Trophoblast cell (in vitro differentiated cells and primary cell): ENCODE measurements around the gene CYS1.
"Not testable (repeated sequence)": the region's sequence is repeated elsewhere in the genome, so short reads cannot be mapped to it uniquely, and the experiment has no call there.

ENCODE experiments used
- DNase-seq, 2 donors: peaks; one replicate each; pipeline ENCODE4 v3.0.0-alpha.2; 2016
- H2AFZ ChIP-seq: 2 replicates; pipeline ENCODE4 v1.6.1; 2013; ENCODE audit warnings: low read length, moderate library complexity, mild to moderate bottlenecking; ENCODE audit not compliant: insufficient read depth, poor library complexity
- H2AK5ac ChIP-seq: 2 replicates; pipeline ENCODE4 v1.6.1; 2013; ENCODE audit warnings: mild to moderate bottlenecking, low read length
- H2BK120ac ChIP-seq: 2 replicates; pipeline ENCODE4 v1.6.1; 2013; ENCODE audit warnings: low read length, mild to moderate bottlenecking, moderate library complexity; ENCODE audit not compliant: insufficient read depth, poor library complexity
- H2BK12ac ChIP-seq: 2 replicates; pipeline ENCODE4 v1.6.1; 2013; ENCODE audit warnings: mild to moderate bottlenecking, low read length, moderate library complexity
- H2BK5ac ChIP-seq: 2 replicates; pipeline ENCODE4 v1.6.1; 2013; ENCODE audit warnings: low read length, low read depth, moderate library complexity, mild to moderate bottlenecking; ENCODE audit not compliant: poor library complexity
- H3K14ac ChIP-seq: 2 replicates; pipeline ENCODE4 v1.6.1; 2013; ENCODE audit warnings: mild to moderate bottlenecking, low read length
- H3K18ac ChIP-seq: 2 replicates; pipeline ENCODE4 v1.6.1; 2013; ENCODE audit warnings: mild to moderate bottlenecking, low read length
- H3K23ac ChIP-seq: 2 replicates; pipeline ENCODE4 v1.6.1; 2013; ENCODE audit warnings: low read length
- H3K27ac ChIP-seq: 2 replicates; pipeline ENCODE4 v1.5.1; 2013; ENCODE audit warnings: low read depth, mild to moderate bottlenecking, inconsistent platforms, low read length, moderate library complexity
- H3K27me3 ChIP-seq: 2 replicates; pipeline ENCODE4 v1.6.1; 2013; ENCODE audit warnings: inconsistent platforms, mild to moderate bottlenecking, low read length, moderate library complexity; ENCODE audit not compliant: insufficient read depth
- H3K36me3 ChIP-seq, 2 experiments: 1 replicate in 1 of 2; 2 replicates in 1 of 2; pipeline ENCODE4 v1.6.1; 2013; ENCODE audit warnings: low read length in 2 of 2, mild to moderate bottlenecking in 2 of 2, moderate library complexity in 1 of 2; ENCODE audit not compliant: insufficient read depth in 2 of 2, control insufficient read depth in 1 of 2
- H3K4ac ChIP-seq: 2 replicates; pipeline ENCODE4 v1.6.1; 2013; ENCODE audit warnings: low read depth, mild to moderate bottlenecking, low read length, moderate library complexity
- H3K4me1 ChIP-seq, 2 experiments: 1 replicate in 1 of 2; 2 replicates in 1 of 2; pipeline ENCODE4 v1.6.1; 2013; ENCODE audit warnings: low read length in 2 of 2, mild to moderate bottlenecking in 2 of 2, moderate library complexity in 1 of 2; ENCODE audit not compliant: insufficient read depth in 2 of 2, control insufficient read depth in 1 of 2
- H3K4me2 ChIP-seq: 2 replicates; pipeline ENCODE4 v1.6.1; 2013; ENCODE audit warnings: inconsistent platforms, mild to moderate bottlenecking, low read length, moderate library complexity
- H3K4me3 ChIP-seq: 2 replicates; pipeline ENCODE4 v1.5.1; 2013; ENCODE audit warnings: mild to moderate bottlenecking, low read depth, low read length, inconsistent platforms
- H3K79me1 ChIP-seq: one replicate; pipeline ENCODE4 v1.6.1; 2013; ENCODE audit warnings: low read length
- H3K79me2 ChIP-seq: 2 replicates; pipeline ENCODE4 v1.6.1; 2013; ENCODE audit warnings: low read length, mild to moderate bottlenecking; ENCODE audit not compliant: control insufficient read depth, insufficient read depth, poor library complexity
- H3K9ac ChIP-seq: 2 replicates; pipeline ENCODE4 v1.6.1; 2013; ENCODE audit warnings: mild to moderate bottlenecking, low read length
- H3K9me3 ChIP-seq: 2 replicates; pipeline ENCODE4 v1.6.1; 2013; ENCODE audit warnings: low read depth, mild to moderate bottlenecking, control low read depth, inconsistent platforms, low read length; ENCODE audit not compliant: insufficient read depth
- H4K12ac ChIP-seq: 2 replicates; pipeline ENCODE4 v1.6.1; 2013; ENCODE audit warnings: low read depth, mild to moderate bottlenecking, low read length, moderate library complexity
- H4K8ac ChIP-seq: 2 replicates; pipeline ENCODE4 v1.6.1; 2013; ENCODE audit warnings: low read depth, mild to moderate bottlenecking, low read length, moderate library complexity
- H4K91ac ChIP-seq: one replicate; pipeline ENCODE4 v1.6.1; 2013; ENCODE audit warnings: low read depth, mild to moderate bottlenecking, low read length, moderate library complexity
- WGBS: extraction: QIAGEN DNeasy Blood & Tissue Kit; methylation state at CpG from one replicate; pipeline ENCODE4 v1.1.7; 2013; ENCODE audit warnings: missing lambda C conversion rate; ENCODE audit not compliant: insufficient read length, insufficient coverage; ENCODE audit errors: extremely low coverage; 5-methylcytosine and 5-hydroxymethylcytosine counted together

The CYS1 gene

DNA sequence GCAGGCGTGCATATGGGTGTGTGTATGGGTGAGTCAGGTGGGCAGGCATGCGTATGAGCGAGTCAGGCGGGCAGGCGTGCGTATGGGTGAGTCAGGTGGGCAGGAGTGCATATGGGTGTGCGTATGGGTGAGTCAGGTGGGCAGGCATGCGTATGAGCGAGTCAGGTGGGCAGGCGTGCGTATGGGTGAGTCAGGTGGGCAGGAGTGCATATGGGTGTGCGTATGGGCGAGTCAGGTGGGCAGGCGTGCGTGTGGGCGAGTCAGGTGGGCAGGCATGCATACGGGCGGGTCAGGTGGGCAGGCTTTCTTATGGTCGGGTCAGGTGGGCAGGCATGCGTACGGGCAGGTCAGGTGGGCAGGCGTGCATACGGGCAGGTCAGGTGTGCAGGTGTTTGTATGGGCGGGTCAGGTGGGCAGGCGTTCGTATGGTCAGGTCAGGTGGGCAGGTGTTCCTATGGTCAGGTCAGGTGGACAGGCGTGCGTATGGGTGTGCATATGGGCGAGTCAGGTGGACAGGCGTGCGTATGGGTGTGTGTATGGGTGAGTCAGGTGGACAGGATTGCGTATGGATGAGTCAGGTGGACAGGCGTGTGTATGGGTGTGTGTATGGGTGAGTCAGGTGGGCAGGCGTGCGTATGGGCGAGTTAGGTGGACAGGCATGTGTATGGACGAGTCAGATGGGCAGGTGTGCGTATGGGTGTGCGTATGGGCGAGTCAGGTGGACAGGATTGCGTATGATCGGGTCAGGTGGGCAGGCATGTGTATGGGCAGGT lies 65.6 kb downstream of the CYS1 start:
- Histone ChIP-seq H3K9me3 (peaks cover 32% of the 10 kb centered on the region), H3K4me1 (peaks cover 4 to 5% of the 10 kb centered on the region in 2 experiments), H3K4me3 (no peak overlapping the region), H3K4ac (no peak overlapping the region), H2BK12ac (no peak overlapping the region), H3K36me3 (no peaks in the 10 kb centered on the region), H2BK120ac (no peak overlapping the region), H3K79me2 (no peaks in the 10 kb centered on the region), H3K18ac (no peak overlapping the region), H3K27me3 (no peaks in the 10 kb centered on the region), H3K4me2 (no peak overlapping the region), H3K9ac (no peak overlapping the region), H3K27ac (no peak overlapping the region), H2AFZ (no peak overlapping the region), H4K8ac (no peak overlapping the region), H2BK5ac (no peak overlapping the region), H2AK5ac (no peak overlapping the region), H4K12ac (no peak overlapping the region), H3K14ac (no peak overlapping the region), H3K79me1 (peaks cover 1% of the 10 kb centered on the region), H4K91ac (no peak overlapping the region), H3K23ac (no peak overlapping the region)
- WGBS: no CpG with 5 or more reads among the region's 42 CpGs
- DNase-seq: peak; percentile 67 to 76

DNA sequence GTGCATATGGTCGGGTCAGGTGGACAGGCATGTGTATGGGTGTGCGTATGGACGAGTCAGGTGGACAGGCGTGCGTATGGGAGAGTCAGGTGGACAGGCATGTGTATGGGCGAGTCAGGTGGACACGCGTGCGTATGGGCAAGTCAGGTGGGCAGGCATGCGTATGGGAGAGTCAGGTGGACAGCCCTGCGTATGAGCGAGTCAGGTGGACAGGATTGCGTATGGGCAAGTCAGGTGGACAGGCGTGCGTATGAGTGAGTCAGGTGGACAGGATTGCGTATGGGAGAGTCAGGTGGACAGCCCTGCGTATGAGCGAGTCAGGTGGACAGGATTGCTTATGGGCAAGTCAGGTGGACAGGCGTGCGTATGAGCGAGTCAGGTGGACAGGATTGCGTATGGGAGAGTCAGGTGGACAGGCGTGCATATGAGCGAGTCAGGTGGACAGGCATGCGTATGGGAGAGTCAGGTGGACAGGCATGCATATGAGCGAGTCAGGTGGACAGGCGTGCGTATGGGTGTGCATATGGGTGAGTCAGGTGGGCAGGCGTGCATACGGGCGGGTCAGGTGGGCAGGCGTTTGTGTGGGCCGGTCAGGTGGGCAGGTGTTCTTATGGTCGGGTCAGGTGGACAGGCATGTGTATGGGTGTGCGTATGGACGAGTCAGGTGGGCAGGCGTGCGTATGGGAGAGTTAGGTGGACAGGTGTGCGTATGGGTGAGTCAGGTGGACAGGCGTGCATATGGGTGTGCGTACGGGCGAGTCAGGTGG lies 66.4 kb downstream of the CYS1 start:
- H2BK12ac ChIP-seq, H2AK5ac ChIP-seq, H4K91ac ChIP-seq, H3K4me1 ChIP-seq, H3K27me3 ChIP-seq, H2AFZ ChIP-seq, H3K9ac ChIP-seq, H3K4me3 ChIP-seq, H3K14ac ChIP-seq, H3K36me3 ChIP-seq, H3K79me2 ChIP-seq, H3K79me1 ChIP-seq, H3K4ac ChIP-seq, H4K8ac ChIP-seq, H2BK120ac ChIP-seq, H3K27ac ChIP-seq, H3K4me2 ChIP-seq, H4K12ac ChIP-seq, H3K23ac ChIP-seq, H2BK5ac ChIP-seq, H3K18ac ChIP-seq: not testable (repeated sequence)
- H3K9me3 ChIP-seq: peaks cover 32% of the 10 kb centered on the region
- DNase-seq: peak; percentile 61 to 64
- WGBS: 100% methylated on average over 2 of the region's 43 CpGs

DNA sequence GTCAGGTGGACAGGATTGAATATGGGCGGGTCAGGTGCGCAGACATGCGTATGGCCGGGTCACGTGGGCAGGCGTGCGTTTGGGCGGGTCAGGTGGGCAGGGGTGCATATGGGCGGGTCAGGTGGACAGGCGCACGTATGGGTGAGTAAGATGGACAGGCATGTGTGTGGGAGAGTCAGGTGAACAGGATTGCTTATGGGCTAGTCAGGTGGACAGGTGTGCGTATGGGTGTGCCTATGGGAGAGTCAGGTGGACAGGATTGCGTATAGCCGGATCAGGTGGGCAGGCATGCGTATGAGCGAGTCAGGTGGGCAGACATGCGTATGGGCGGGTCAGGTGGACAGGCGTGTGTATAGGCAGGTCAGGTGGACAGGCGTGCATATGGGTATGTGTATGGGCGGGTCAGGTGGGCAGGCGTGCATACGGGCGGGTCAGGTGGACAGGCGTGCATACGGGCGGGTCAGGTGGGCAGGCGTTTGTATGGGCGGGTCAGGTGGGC lies 67.2 kb downstream of the CYS1 start:
- DNase-seq: peak; percentile 76 to 83
- Histone ChIP-seq H4K8ac (no peak overlapping the region), H3K4ac (no peak overlapping the region), H2BK120ac (no peak overlapping the region), H2BK12ac (no peak overlapping the region), H2BK5ac (no peak overlapping the region), H3K23ac (peak overlapping the region; percentile 6), H3K4me1 (peaks cover 4 to 6% of the 10 kb centered on the region in 2 experiments), H4K91ac (no peak overlapping the region), H3K27ac (no peak overlapping the region), H3K27me3 (no peaks in the 10 kb centered on the region), H3K9me3 (peaks cover 32% of the 10 kb centered on the region), H3K9ac (no peak overlapping the region), H3K4me3 (peak overlapping the region; percentile 37), H4K12ac (no peak overlapping the region), H3K4me2 (no peak overlapping the region), H3K79me1 (no peaks in the 10 kb centered on the region), H3K79me2 (no peaks in the 10 kb centered on the region), H3K14ac (no peak overlapping the region), H2AK5ac (no peak overlapping the region), H3K18ac (no peak overlapping the region), H3K36me3 (no peaks in the 10 kb centered on the region), H2AFZ (no peak overlapping the region)
- no CpG with 5 or more reads among the region's 29 CpGs for WGBS

DNA sequence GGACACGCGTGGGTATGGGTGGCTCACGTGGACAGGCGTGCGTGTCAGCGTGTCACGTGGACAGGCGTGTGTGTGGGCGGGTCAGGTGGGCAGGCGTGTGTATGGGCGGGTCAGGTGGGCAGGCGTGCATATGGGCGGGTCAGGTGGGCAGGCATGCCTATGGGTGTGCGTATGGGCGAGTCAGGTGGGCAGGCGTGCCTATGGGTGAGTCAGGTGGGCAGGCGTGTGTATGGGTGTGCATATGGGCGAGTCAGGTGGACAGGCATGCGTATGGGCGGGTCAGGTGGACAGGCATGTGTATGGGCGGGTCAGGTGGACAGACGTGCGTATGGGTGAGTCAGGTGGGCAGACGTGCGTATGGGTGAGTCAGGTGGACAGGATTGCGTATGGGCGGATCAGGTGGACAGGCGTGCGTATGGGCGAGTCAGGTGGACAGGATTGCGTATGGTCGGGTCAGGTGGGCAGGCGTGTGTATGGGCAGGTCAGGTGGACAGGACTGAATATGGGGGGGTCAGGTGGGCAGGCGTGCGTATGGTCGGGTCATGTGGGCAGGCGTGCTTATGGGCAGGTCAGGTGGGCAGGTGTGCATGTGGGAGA lies 67.7 kb downstream of the CYS1 start:
- no CpG with 5 or more reads among the region's 37 CpGs for WGBS
- not testable (repeated sequence) for H3K27ac ChIP-seq, H2BK120ac ChIP-seq, H4K91ac ChIP-seq, H2BK5ac ChIP-seq, H3K9ac ChIP-seq, H4K8ac ChIP-seq, H3K79me1 ChIP-seq, H3K36me3 ChIP-seq, H2BK12ac ChIP-seq, H3K18ac ChIP-seq, H3K4ac ChIP-seq, H3K79me2 ChIP-seq, H3K23ac ChIP-seq, H4K12ac ChIP-seq, H3K14ac ChIP-seq, H3K4me2 ChIP-seq, H3K27me3 ChIP-seq, H2AK5ac ChIP-seq, H2AFZ ChIP-seq, H3K4me1 ChIP-seq
- Histone ChIP-seq H3K4me3 (peak overlapping the region; percentile 37), H3K9me3 (peaks cover 32% of the 10 kb centered on the region)
- DNase-seq: peak; percentile 78 to 88
